Femur (tissue), 1 donor: ENCODE results near the gene ADARB2.

Experiments
- DNase-seq: peaks from one replicate; pipeline ENCODE4 v3.0.0-alpha.2; 2017

Gene ADARB2

DNA sequence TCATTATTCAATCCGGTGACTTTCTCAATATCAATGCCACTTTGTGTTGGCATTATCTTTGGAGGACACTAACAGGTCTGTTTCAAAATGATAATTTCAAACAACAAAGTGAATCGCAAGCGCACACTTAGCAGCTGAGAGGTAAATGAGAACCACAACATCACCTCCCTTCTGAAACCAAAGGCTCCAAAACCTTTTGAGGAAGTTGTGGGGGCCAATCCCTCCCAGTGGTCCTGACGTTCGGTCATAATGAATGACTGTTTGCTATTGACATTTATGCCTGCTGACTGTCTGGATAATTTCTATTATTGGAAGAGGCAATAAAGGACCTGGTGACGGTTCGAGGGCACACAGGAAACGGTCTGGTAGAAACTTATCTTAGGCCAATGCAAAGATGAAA is 1.8 kb downstream of the ADARB2 start:
- DNase-seq: no peak

DNA sequence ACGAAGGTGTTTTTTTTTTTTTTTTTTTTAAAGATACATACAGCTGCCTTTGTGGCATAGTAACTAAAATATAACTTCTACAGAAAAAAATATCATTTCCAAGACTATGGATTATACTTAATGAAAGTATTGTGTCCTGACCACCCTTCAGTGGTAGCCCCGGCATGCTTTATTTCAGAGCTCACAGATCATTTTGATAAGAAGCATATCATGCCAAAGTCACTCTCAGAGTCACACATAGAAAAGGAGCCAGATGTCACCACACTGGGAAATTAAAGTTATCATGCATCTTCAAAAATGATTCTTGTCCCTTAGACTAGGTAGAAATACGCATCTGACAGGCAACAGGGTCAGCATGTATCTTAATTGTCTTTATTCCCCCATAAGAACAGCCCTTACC is 3.0 kb downstream of the ADARB2 start:
- DNase-seq: no peak

- no peak for DNase-seq
Observed at GRCh38 chr10:1733720-1734119, 3.6 kb downstream of the ADARB2 start.

GRCh38 chr10:1732564-1732996 is 4.7 kb downstream of the ADARB2 start:
- no peak for DNase-seq

- DNase-seq: no peak
Observed at GRCh38 chr10:1731592-1731991, 5.7 kb downstream of the ADARB2 start.

DNA sequence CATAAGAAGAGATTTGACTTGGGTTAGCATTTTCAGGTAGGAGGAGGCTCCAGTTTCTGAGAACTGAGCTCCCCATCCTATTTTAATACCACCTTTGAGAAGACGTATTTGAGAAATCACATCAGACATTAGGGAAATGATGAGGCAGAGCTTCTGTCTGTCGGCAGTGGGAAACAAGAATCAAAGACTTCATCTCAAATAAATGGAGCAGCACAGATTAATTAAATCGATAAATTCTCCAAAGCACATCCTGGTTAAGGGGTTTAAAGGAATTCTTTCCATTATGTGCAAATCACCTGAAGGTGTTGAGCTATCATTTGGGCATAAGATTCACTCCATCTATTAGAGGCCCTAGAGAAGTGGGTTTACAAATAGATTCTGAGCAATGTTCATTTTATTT is 7.6 kb downstream of the ADARB2 start:
- no peak for DNase-seq

- no peak for DNase-seq
Observed at GRCh38 chr10:1726861-1727260, 10.5 kb downstream of the ADARB2 start.

DNA sequence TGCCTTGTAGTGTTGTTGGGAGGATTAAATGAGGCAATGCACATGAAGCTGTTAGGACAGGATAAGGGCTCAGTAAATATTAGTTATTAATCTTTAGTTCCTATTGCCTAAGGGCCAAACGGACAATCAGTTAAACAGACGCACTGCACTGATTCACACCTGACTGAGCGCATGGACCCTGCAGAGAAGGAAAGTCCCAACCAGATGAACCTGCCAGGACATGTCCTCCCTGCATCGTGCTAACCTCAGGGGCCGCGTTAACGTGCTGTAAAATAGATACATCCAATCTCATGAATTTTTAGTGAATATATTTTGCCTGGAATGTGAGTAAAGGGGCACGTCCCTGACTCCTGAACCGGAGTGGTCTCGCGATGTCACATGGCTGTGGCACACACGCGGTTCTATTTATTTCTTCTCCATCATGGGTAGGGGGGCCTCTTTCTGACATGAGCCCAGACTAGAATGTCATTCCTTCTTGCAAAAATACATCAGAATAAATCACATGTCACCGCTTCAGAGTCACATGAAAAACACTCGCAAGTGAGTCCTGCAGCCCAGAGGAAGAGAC is 12.3 kb downstream of the ADARB2 start:
- no peak for DNase-seq

DNA sequence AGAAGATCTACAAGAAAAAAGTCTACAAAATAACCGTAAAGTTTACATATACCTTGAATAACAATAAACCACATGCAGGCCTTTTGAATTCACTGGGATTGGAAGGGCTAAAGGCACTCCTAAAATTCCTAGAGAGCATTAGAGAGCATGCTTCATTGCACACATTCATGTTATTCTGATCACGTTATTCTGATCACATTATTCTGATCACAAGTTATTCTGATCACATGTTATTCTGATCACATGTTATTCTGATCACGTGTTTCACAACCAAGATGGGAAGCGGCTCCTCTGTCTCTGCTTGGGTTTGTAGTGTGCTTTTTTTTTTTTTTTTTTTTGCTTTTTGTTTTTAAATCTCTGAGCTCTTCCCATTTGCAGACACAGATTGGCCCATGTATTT is 20.5 kb downstream of the ADARB2 start:
- no peak for DNase-seq

DNA sequence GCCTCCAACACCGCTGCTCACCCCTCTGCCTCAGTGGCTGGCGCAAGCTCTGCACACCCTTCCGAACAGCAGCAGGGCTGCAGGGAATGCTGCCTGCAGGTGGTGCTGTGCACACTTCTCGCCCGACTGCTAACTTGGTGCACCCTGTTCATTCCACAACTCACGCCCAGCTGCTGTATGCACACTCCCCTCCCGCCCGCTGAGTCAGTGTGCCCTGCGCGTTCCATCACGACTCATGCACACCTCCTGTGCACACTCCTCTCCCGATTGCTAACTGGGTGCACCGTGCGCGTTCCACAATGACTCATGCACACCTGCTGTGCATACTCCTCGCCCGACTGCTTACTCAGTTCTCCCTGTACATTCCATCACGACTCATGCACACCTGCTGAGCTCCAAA is 21.5 kb downstream of the ADARB2 start:
- DNase-seq: no peak

DNA sequence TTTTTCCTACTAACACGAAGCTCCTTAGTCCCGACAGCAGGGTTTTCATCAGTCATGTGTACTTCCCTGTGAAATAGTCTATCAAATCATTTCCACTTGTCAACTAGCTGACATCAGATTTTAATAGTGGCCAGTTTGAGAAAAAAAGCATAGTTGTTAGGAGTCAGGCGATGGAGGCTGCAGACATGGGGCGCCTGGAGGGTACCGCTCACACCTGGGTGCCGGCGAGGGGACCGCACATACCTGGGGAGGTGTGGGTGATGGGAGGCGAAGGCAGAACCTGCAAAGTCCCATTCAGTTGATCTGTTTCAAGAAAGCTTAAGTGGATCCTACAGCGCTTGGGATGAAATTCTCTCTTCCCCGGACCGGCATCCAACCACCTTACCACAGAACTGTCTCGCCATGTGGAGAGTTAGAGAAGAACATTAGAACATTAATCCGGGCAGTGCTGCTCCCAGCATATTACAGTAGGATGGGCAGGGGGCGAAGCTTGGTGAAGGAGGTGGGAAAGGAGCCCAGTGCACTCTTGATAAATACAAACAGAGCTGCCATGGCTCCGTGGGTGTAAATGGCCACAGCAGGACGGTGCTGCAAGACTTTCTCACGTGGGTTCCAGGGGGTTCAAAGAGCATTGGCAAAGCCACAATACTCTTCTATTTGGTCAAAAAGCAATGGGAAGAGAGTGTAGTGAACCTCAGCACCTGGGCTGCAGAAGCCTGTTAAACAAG is 24.2 kb downstream of the ADARB2 start:
- no peak for DNase-seq

GRCh38 chr10:1712314-1712713 is 25.0 kb downstream of the ADARB2 start:
- DNase-seq: no peak

DNA sequence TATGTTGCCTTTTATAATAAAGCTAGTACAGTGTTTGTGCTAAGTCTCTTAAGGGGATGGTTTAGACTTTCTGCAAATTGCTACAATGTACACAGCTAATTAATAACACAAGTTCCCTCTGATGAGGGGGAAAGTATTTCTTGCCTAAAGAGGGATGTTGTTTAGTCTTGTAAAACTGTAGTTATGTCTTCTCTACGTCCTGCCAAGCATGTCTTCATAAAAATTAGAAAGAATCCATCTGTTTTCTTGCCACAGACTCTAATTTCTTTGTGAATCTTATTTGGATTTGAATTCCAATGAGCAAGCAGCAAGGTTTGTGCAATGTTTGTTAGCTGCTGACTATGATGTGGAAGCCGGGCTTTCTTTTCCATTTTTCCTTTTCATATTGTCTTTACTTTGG is 28.2 kb downstream of the ADARB2 start:
- DNase-seq: no peak

DNA sequence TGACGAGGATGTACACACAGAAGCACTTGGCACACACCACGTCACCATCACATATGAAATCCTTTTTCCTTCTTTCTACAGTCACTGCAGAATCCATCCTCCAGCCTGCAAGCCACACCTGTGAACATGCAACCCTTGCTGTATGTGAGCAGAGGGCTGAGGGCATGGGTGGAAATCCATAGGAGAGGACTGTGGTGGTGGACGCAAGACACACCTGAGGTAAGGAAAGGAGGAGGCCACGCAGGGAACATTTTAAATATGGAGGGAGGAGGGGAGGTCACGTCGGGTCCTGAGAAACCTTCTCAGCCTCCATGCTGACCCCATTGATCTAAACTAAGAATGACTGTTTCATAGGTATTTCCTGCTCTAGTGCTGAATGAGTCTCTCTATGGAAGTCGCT is 28.6 kb downstream of the ADARB2 start:
- DNase-seq: no peak

- DNase-seq: no peak
Observed at GRCh38 chr10:1706711-1707110, 30.6 kb downstream of the ADARB2 start.

DNA sequence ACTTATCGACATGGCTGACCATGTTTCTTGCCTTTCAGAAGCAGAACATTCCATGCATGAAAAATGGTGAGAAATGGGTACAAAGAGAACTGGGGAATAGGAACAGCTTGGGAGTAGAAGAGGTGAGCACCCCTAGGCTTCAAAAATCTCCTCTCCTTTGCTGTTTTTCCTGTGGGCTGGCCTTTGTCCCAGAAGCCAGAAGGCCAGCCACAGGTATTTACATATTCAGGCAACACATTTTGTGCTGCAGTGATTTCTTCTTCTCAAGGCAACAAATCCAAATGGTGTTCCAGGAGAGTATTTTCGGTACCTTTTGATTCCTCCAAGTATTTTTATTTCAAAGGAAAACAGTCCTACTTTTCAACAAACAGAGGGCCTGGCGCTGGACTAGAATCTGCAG is 31.1 kb downstream of the ADARB2 start:
- DNase-seq: no peak

GRCh38 chr10:1698185-1698584 is 39.1 kb downstream of the ADARB2 start:
- DNase-seq: no peak

DNA sequence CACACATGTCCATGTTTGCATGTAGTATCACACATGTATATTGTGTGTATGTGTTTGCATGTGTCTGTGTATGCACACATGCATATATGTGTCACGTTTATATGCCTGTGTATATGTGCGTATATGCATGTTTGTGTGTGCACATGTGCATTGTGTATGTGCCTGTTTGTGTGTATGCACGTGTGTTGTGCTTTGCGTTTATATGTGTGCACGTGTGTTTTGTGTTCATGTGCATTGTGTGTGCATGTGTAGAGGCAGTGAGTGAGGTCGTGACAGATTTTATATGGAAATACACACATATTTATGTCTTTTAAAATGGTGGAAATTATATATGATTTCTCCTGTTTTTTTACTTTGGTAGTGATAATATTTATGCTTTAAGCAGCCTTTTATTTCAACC is 41.2 kb downstream of the ADARB2 start:
- DNase-seq: no peak

DNA sequence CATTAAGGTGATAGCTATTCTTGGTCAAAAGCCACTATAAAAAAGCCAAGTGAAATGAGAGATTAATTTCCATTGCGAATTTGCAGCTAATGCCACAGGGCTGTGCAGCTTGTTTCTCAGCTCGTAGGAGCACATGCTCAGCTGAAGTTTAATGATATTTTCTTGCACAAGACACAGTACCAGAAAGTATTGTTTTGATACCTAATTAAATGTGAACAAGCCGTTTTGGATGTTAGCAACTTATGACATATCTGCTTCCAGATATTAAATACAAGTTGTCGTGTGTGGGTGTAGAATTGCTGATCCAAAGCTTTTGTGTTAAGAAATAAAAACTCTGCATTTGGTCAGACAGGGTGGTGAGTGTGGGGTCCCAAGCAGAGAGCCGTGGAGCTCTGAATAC is 47.2 kb downstream of the ADARB2 start:
- no peak for DNase-seq

GRCh38 chr10:1688531-1688930 is 48.8 kb downstream of the ADARB2 start:
- no peak for DNase-seq

- no peak for DNase-seq
Observed at GRCh38 chr10:1687623-1688150, 49.6 kb downstream of the ADARB2 start.

GRCh38 chr10:1687190-1687589 is 50.1 kb downstream of the ADARB2 start:
- no peak for DNase-seq

DNA sequence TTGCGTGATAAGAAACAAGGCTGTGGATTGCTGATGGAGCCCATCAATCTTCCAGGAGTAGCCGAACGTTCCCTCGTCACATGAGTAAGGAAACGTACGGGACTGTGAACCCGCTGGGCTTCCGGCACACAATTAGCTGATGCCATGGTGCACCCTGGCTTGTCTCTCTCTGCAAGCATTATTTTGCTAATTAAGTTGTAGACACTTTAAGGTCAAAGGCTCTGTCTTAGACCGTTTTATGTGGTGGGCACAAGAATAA is 50.9 kb downstream of the ADARB2 start:
- DNase-seq: no peak

- DNase-seq: no peak
Observed at GRCh38 chr10:1685699-1686490, 51.4 kb downstream of the ADARB2 start.
